Measurements from ENCODE around the gene KLK13. TPM values are rescaled to one million over a fixed set of nuclear protein-coding genes. Genes with fewer than 3 reads are reported as not detected.

Gene KLK13
- polyA plus RNA-seq, 1 of the 3 experiments (the other 2 are of a cell fraction): not detected

DNA sequence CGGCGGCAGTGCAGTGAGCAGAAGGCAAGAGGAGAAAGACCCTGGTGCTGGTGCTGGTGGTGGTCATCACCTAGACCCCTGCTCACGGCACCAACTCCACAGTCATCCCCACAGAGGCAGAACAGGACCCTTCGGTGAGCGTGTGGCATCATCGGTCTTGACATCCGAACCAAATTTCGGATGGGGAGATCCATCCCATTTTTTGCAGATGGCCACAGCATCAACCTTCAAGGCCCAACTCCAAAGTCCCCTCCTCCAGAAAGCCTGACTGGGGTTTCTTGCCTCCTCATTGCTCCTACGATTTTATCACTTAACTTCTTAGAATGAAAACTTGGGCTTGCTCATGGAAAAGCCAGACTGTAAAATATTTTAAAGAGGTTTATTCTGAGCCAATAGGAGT lies 21.4 kb downstream of the KLK13 start:
- 11% methylated on average over 3 of the region's 9 CpGs for WGBS (ENCODE audit: low lambda C conversion rate)
- Histone ChIP-seq H2AFZ (ENCODE audit: low read depth) (no peak overlapping the region), H3K36me3 (replicated peaks in 1 of 2; ENCODE audit: control insufficient read depth in 1 of 2, insufficient read depth in 2 of 2, low read length in 1 of 2) (no peaks in the 10 kb centered on the region), H3K27me3 (ENCODE audit: insufficient read depth) (peaks cover 37% of the 10 kb centered on the region; the same call in 1 of the 2 replicates), H3K79me2 (ENCODE audit: insufficient read depth) (no peaks in the 10 kb centered on the region), H3K9me2 (no peaks in the 10 kb centered on the region), H3K4me1 (ENCODE audit: control insufficient read depth in 1 of 2, insufficient read depth in 2 of 2, low read depth in 1 of 2, low read length in 1 of 2) (no peaks in the 10 kb centered on the region), H3K4me2 (no peak overlapping the region), H3K4me3 (ENCODE audit: low read depth in 2 of 2, low read length in 1 of 2) (no peak overlapping the region), H3K9me3 (no peaks in the 10 kb centered on the region), H4K20me1 (ENCODE audit: insufficient read depth) (no peaks in the 10 kb centered on the region), H3K9ac (no peak overlapping the region), H3K27ac (ENCODE audit: low read depth in 2 of 2, low read length in 1 of 2) (no peak overlapping the region), H3F3A (replicated peaks; ENCODE audit: insufficient read depth) (no peaks in the 10 kb centered on the region)
- DNase-seq: no peak
- TF ChIP-seq FOXM1 (IDR thresholded peaks at IDR 0.05; ENCODE audit: low read depth): no peak
- TF ChIP-seq USF1 (IDR thresholded peaks at IDR 0.05; ENCODE audit: borderline replicate concordance, low read depth): no peak
- ChIA-PET CTCF (interaction anchor here (0.9 to 1.3 kb wide), 2 partner anchors 22 to 26 kb away, joined by 4 read pairs; no protein-coding TSS in a partner anchor), POLR2A (no interaction called here)

- Histone ChIP-seq H3K79me2 (ENCODE audit: insufficient read depth) (no peaks in the 10 kb centered on the region), H3F3A (replicated peaks; ENCODE audit: insufficient read depth) (no peaks in the 10 kb centered on the region), H3K9ac (no peak overlapping the region), H2AFZ (ENCODE audit: low read depth) (no peak overlapping the region), H3K9me3 (no peaks in the 10 kb centered on the region), H4K20me1 (ENCODE audit: insufficient read depth) (no peaks in the 10 kb centered on the region), H3K27ac (ENCODE audit: low read depth in 2 of 2, low read length in 1 of 2) (no peak overlapping the region), H3K4me2 (no peak overlapping the region), H3K36me3 (replicated peaks in 1 of 2; ENCODE audit: control insufficient read depth in 1 of 2, insufficient read depth in 2 of 2, low read length in 1 of 2) (no peaks in the 10 kb centered on the region), H3K9me2 (no peaks in the 10 kb centered on the region), H3K4me3 (ENCODE audit: low read depth in 2 of 2, low read length in 1 of 2) (no peak overlapping the region), H3K4me1 (ENCODE audit: control insufficient read depth in 1 of 2, insufficient read depth in 2 of 2, low read depth in 1 of 2, low read length in 1 of 2) (no peaks in the 10 kb centered on the region), H3K27me3 (ENCODE audit: insufficient read depth) (peaks cover 21% of the 10 kb centered on the region; the same call in 1 of the 2 replicates)
- POLR2A ChIA-PET: no interaction called here
- TF ChIP-seq FOSL2 (IDR thresholded peaks at IDR 0.05; ENCODE audit: borderline replicate concordance, low read depth): no peak
- TF ChIP-seq TCF12 (IDR thresholded peaks at IDR 0.05): no peak
- TF ChIP-seq MEF2A (IDR thresholded peaks at IDR 0.05; ENCODE audit: borderline replicate concordance, low read depth): no peak
- no peak for TF ChIP-seq MXI1 (IDR thresholded peaks at IDR 0.05; ENCODE audit: low read depth, low read length)
- no peak for TF ChIP-seq RCOR1 (IDR thresholded peaks at IDR 0.05; ENCODE audit: low read length)
- TF ChIP-seq FOXM1 (IDR thresholded peaks at IDR 0.05; ENCODE audit: low read depth): no peak
- TF ChIP-seq FOXJ3 (CRISPR knock-in tag; IDR thresholded peaks at IDR 0.05): no peak
- no peak for TF ChIP-seq RXRA (IDR thresholded peaks at IDR 0.05; ENCODE audit: borderline replicate concordance, low read depth)
- no peak for TF ChIP-seq NFIC (IDR thresholded peaks at IDR 0.05; ENCODE audit: borderline replicate concordance)
- TF ChIP-seq JUND (IDR thresholded peaks at IDR 0.05): no peak
- TF ChIP-seq USF1 (IDR thresholded peaks at IDR 0.05; ENCODE audit: borderline replicate concordance, low read depth): no peak
- TF ChIP-seq RFX5 (IDR thresholded peaks at IDR 0.05; ENCODE audit: low read length): no peak
- no peak for TF ChIP-seq NRF1 (IDR thresholded peaks at IDR 0.05; ENCODE audit: low read depth, low read length)
- TF ChIP-seq, protein P1, sequence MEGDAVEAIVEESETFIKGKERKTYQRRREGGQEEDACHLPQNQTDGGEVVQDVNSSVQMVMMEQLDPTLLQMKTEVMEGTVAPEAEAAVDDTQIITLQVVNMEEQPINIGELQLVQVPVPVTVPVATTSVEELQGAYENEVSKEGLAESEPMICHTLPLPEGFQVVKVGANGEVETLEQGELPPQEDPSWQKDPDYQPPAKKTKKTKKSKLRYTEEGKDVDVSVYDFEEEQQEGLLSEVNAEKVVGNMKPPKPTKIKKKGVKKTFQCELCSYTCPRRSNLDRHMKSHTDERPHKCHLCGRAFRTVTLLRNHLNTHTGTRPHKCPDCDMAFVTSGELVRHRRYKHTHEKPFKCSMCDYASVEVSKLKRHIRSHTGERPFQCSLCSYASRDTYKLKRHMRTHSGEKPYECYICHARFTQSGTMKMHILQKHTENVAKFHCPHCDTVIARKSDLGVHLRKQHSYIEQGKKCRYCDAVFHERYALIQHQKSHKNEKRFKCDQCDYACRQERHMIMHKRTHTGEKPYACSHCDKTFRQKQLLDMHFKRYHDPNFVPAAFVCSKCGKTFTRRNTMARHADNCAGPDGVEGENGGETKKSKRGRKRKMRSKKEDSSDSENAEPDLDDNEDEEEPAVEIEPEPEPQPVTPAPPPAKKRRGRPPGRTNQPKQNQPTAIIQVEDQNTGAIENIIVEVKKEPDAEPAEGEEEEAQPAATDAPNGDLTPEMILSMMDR (IDR thresholded peaks at IDR 0.05): no peak
- no peak for TF ChIP-seq CHD2 (IDR thresholded peaks at IDR 0.05; ENCODE audit: low read length, partially characterized antibody)
- no peak for TF ChIP-seq SMC3 (IDR thresholded peaks at IDR 0.05; ENCODE audit: low read depth, low read length)
- TF ChIP-seq REST (IDR thresholded peaks at IDR 0.05; ENCODE audit: low read depth, low read length): no peak
- no peak for TF ChIP-seq TAF1 (IDR thresholded peaks at IDR 0.05; ENCODE audit: borderline replicate concordance, low read depth, low read length)
- 15% methylated on average over 6 of the region's 6 CpGs for WGBS (ENCODE audit: low lambda C conversion rate)
- CTCF ChIA-PET: interaction anchor here (1.5 kb wide), 1 partner anchor 19 kb away, joined by 4 read pairs; no protein-coding TSS in a partner anchor
- no peak for DNase-seq
Measured at GRCh38 chr19:51040151-51040550, 24.7 kb downstream of the KLK13 start.

All from SK-N-SH (cell line).